ENCODE data around the gene TXNIP.
A peak's percentile ranks its signal among the peaks of the same experiment; 100 is the strongest.

Gene TXNIP

GRCh38 chr1:145961425-145962156 lies 34.8 kb downstream of the TXNIP start:
- peak in 1 of 2 donors; percentile 21 for DNase-seq

GRCh38 chr1:145961109-145961424 lies 35.3 kb downstream of the TXNIP start:
- DNase-seq, result no peak

GRCh38 chr1:145960468-145961108 lies 35.8 kb downstream of the TXNIP start:
- DNase-seq, result peak; percentile 15 to 27

- DNase-seq, result no peak
Observed at GRCh38 chr1:145959957-145960467, 36.4 kb downstream of the TXNIP start.

- DNase-seq, result no peak
Observed at GRCh38 chr1:145959333-145959732, 37.0 kb downstream of the TXNIP start.

- no peak for DNase-seq
Observed at GRCh38 chr1:145958734-145959133, 37.6 kb downstream of the TXNIP start.

GRCh38 chr1:145957443-145958319 lies 38.7 kb downstream of the TXNIP start, which contains the start of gene LIX1L:
Gene LIX1L (minus strand): TSS chr1:145958017. CDS start chr1:145957927, 90 bp downstream.
- DNase-seq, result peak; percentile 77 to 95

GRCh38 chr1:145956781-145957442 lies 39.5 kb downstream of the TXNIP start:
- DNase-seq, result no peak

- DNase-seq, result no peak
Observed at GRCh38 chr1:145956361-145956760, 40.0 kb downstream of the TXNIP start.

- DNase-seq, result no peak
Observed at GRCh38 chr1:145955436-145955835, 40.9 kb downstream of the TXNIP start.

- no peak for DNase-seq
Observed at GRCh38 chr1:145953861-145954260, 42.5 kb downstream of the TXNIP start.

GRCh38 chr1:145952903-145953302 lies 43.5 kb downstream of the TXNIP start:
- no peak for DNase-seq

- no peak for DNase-seq
Observed at GRCh38 chr1:145951526-145951925, 44.9 kb downstream of the TXNIP start.

- DNase-seq, result no peak
Observed at GRCh38 chr1:145949219-145949618, 47.2 kb downstream of the TXNIP start.

- DNase-seq, result no peak
Observed at GRCh38 chr1:145947551-145947950, 48.8 kb downstream of the TXNIP start.

GRCh38 chr1:145946477-145946986 lies 49.8 kb downstream of the TXNIP start:
- DNase-seq, result no peak

GRCh38 chr1:145944532-145944931 lies 51.8 kb downstream of the TXNIP start:
- DNase-seq, result no peak

GRCh38 chr1:145942871-145943270 lies 53.5 kb downstream of the TXNIP start:
- DNase-seq, result no peak

Measured in bone marrow (tissue), 2 donors.